SU-DHL-6 (cell line): ENCODE results near the gene PCF11.

Experiments
- H2AFZ ChIP-seq: fragments of 200-600 bp; sonication (generic); 2 replicates; pipeline ENCODE4 v1.6.1; 2014; ENCODE audit warnings: low read depth, mild to moderate bottlenecking, moderate library complexity, mixed read lengths, antibody characterized with exemption, low read length; ENCODE audit not compliant: severe bottlenecking
- H3F3A ChIP-seq: fragments of 200-600 bp; shearing (Covaris generic); 2 replicates; pipeline ENCODE4 v1.6.0; 2016; ENCODE audit warnings: antibody characterized with exemption, mild to moderate bottlenecking; ENCODE audit not compliant: insufficient read depth
- H3K27ac ChIP-seq: fragments of 200-600 bp; sonication (generic); 2 replicates; pipeline ENCODE4 v1.5.1; 2016; ENCODE audit warnings: low read depth, mild to moderate bottlenecking, low read length, moderate library complexity, mixed read lengths
- H3K27me3 ChIP-seq: fragments of 200-600 bp; sonication (generic), shearing (Covaris generic); 2 replicates; pipeline ENCODE4 v1.6.0; 2014; ENCODE audit warnings: mild to moderate bottlenecking, low read length
- H3K36me3 ChIP-seq: fragments of 200-600 bp; sonication (generic); 2 replicates; pipeline ENCODE4 v1.6.1; 2014; ENCODE audit warnings: mild to moderate bottlenecking, low read length, mixed read lengths
- H3K4me2 ChIP-seq: fragments of 300-600, 200-600 bp; shearing (Covaris generic), sonication (generic); 2 replicates; pipeline ENCODE4 v1.6.0; 2014; ENCODE audit warnings: low read length, low read depth, mild to moderate bottlenecking; ENCODE audit not compliant: poor library complexity, severe bottlenecking
- H3K4me3 ChIP-seq: fragments of 200-600 bp; sonication (generic); 2 replicates; pipeline ENCODE4 v1.5.1; 2014; ENCODE audit warnings: antibody characterized with exemption, low read length, mild to moderate bottlenecking, mixed read lengths; ENCODE audit not compliant: insufficient read depth, poor library complexity, severe bottlenecking
- H3K79me2 ChIP-seq: fragments of 200-600 bp; sonication (generic); 2 replicates; pipeline ENCODE4 v1.6.1; 2014; ENCODE audit warnings: mild to moderate bottlenecking, low read length, moderate library complexity; ENCODE audit not compliant: insufficient read depth
- H3K9ac ChIP-seq: fragments of 200-600 bp; sonication (generic); 2 replicates; pipeline ENCODE4 v1.7.0; 2014; ENCODE audit warnings: mild to moderate bottlenecking, low read length
- H3K9me2 ChIP-seq: fragments of 200-600 bp; sonication (generic); replicated peaks from 2 replicates; pipeline ENCODE4 v1.6.1; 2014; ENCODE audit warnings: low read length; ENCODE audit not compliant: insufficient read depth
- H3K9me3 ChIP-seq: fragments of 200-600 bp; sonication (generic); 2 replicates; pipeline ENCODE4 v1.6.1; 2014; ENCODE audit warnings: low read length, mixed read lengths; ENCODE audit not compliant: insufficient read depth
- H4K20me1 ChIP-seq: fragments of 200-600 bp; sonication (generic); 2 replicates; pipeline ENCODE4 v1.6.1; 2014; ENCODE audit warnings: low read depth, mild to moderate bottlenecking, antibody characterized with exemption, low read length, moderate library complexity, mixed read lengths
- CTCF ChIP-seq: fragments of 200-600 bp; sonication (generic); IDR thresholded peaks from one replicate; pipeline ENCODE4 v1.5.1; 2017; ENCODE audit warnings: antibody characterized with exemption, mild to moderate bottlenecking, low read length, moderate library complexity; ENCODE audit not compliant: insufficient read depth, poor library complexity, severe bottlenecking
- EZH2phosphoT487 ChIP-seq: fragments of 200-600 bp; sonication (generic), shearing (Covaris generic); conservative IDR thresholded peaks from 2 replicates; pipeline ENCODE4 v1.6.1; 2018; ENCODE audit warnings: mild to moderate bottlenecking, antibody characterized with exemption, low read length, moderate library complexity, mixed read lengths

PCF11 gene

GRCh38 chr11:83157594-83158356 is 844 bp downstream of the PCF11 start:
- Histone ChIP-seq H3K9ac (peak overlapping the region; percentile 90), H3K9me3 (no peaks in the 10 kb centered on the region), H3K79me2 (peaks cover 58% of the 10 kb centered on the region), H3K27ac (peak overlapping the region; percentile 89), H3K9me2 (no peaks in the 10 kb centered on the region), H3F3A (peaks cover 27% of the 10 kb centered on the region), H4K20me1 (peaks cover 39% of the 10 kb centered on the region), H2AFZ (no peak overlapping the region), H3K36me3 (peaks cover 37% of the 10 kb centered on the region), H3K27me3 (no peaks in the 10 kb centered on the region), H3K4me2 (peak overlapping the region; percentile 92), H3K4me3 (peak overlapping the region; percentile 95)
- TF ChIP-seq EZH2phosphoT487 (no peak), CTCF (no peak)

- peak overlapping the region; percentile 95 for H3K4me3 ChIP-seq
- no peak overlapping the region for H2AFZ ChIP-seq
- H3K27ac ChIP-seq, result peak overlapping the region; percentile 89
- H3K9ac ChIP-seq, result peak overlapping the region; percentile 90
- H4K20me1 ChIP-seq, result peaks cover 45% of the 10 kb centered on the region
- H3K4me2 ChIP-seq, result peak overlapping the region; percentile 92
- H3K9me3 ChIP-seq, result no peaks in the 10 kb centered on the region
- H3F3A ChIP-seq, result peaks cover 32% of the 10 kb centered on the region
- H3K9me2 ChIP-seq, result no peaks in the 10 kb centered on the region
- H3K27me3 ChIP-seq, result no peaks in the 10 kb centered on the region
- TF ChIP-seq EZH2phosphoT487, result no peak
- TF ChIP-seq CTCF, result no peak
- H3K36me3 ChIP-seq, result peaks cover 42% of the 10 kb centered on the region
- H3K79me2 ChIP-seq, result peaks cover 64% of the 10 kb centered on the region
Observed at GRCh38 chr11:83158357-83158786, 1.4 kb downstream of the PCF11 start.

GRCh38 chr11:83158965-83159901 is 2.3 kb downstream of the PCF11 start:
- Histone ChIP-seq H4K20me1 (peaks cover 50% of the 10 kb centered on the region), H3K27me3 (no peaks in the 10 kb centered on the region), H3K27ac (peak overlapping the region; percentile 11; the same call in 1 of the 2 replicates), H3K9me3 (no peaks in the 10 kb centered on the region), H3K4me2 (peak overlapping the region; percentile 92), H3F3A (peaks cover 36% of the 10 kb centered on the region), H3K36me3 (peaks cover 49% of the 10 kb centered on the region), H2AFZ (no peak overlapping the region), H3K9me2 (no peaks in the 10 kb centered on the region), H3K9ac (peak overlapping the region; percentile 90), H3K4me3 (peak overlapping the region; percentile 95), H3K79me2 (peaks cover 73% of the 10 kb centered on the region)
- TF ChIP-seq EZH2phosphoT487, result no peak
- TF ChIP-seq CTCF, result no peak
